NCI-H524 (cell line): Measurements from ENCODE around the gene OPN3.
"Not testable (repeated sequence)": the region's sequence is repeated elsewhere in the genome, so short reads cannot be mapped to it uniquely, and the experiment has no call there.

Source experiments
- DNase-seq, 2 experiments: peaks; one replicate each; lab custom pipeline; 2025; lab: John Stamatoyannopoulos, UW

The OPN3 gene, protein sequence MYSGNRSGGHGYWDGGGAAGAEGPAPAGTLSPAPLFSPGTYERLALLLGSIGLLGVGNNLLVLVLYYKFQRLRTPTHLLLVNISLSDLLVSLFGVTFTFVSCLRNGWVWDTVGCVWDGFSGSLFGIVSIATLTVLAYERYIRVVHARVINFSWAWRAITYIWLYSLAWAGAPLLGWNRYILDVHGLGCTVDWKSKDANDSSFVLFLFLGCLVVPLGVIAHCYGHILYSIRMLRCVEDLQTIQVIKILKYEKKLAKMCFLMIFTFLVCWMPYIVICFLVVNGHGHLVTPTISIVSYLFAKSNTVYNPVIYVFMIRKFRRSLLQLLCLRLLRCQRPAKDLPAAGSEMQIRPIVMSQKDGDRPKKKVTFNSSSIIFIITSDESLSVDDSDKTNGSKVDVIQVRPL

DNA sequence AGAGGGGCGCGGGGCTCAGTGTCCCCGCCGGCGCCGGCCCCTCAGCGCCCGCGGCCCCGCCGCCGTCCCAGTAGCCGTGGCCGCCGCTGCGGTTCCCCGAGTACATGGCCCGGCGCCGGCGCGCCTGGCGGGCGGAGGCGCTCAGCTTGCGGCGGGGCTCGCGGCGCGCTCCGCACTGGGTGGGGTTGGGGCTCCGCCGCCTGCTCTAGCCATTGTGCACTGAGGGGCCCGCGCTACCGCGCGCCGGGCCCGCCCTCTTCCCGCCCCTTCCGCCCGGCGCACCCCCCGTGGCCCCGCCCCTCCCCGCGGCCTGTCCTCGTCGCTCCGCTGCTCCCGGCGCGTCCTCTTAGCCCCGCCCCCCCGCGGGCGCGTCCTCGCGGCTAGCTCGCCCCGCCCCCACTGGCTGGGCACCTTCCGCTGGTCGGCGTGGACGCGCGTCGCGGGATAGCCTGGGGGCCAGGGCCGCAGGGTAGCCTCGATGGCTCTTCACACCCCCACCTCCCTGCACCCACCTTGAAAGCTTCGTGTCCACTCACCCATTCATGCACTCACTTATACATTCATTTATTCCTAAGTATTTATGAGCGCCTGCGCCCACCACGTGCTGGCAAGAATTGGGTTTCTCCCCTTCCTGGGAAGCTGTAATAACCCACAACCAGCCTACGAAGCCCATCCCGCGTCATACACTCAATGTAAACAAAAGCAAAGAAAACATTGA is at the start of gene OPN3, which contains the start of gene CHML:
Gene OPN3, minus strand, starts transcription at position 221 of the 718 bp plus-strand sequence. Its CDS starts 115 bp downstream, at position 106.
Gene CHML, minus strand, starts transcription at position 221 of the 718 bp plus-strand sequence. CDS start 4,603 bp downstream, outside the sequence.
- DNase-seq = peak; percentile 78 to 87

- DNase-seq = no peak
Measured at GRCh38 chr1:241688940-241689368, 48.8 kb upstream of the OPN3 start.

DNA sequence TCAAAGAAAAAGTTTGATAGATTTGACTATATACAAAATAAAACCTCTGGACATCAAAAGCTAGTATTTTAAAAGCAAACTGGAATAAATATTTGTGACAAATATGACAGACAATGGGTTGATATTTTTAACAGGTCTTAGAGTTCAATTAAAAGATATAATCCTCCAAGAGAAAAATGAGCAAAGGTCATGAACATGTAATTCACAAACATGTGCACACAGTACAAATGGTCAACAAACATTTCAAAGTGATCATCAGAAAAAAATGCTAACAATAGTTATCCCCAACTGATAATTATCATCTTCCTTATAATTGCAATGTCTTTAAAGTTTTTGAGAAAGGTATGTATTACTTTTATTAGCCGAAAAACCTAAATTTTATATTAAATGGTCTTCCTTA is 43.9 kb upstream of the OPN3 start:
- DNase-seq = no peak

DNA sequence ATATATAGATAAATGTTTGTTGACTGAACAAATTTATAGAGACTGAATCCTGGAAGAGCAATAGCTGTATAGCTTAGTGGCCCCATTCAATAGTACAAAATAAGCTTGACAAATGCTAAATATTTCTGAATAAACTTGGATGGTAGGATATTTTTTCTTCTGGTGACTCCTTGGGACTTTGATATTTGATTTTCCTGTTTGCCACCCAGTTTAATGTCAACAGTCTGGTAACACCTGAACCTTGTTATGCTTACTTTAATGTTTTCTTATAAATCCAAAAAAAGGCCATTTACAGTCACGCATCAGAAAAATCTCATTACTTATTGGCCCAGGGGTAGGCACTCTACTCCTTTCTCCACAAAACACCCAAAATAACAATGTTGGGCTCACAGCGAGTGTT is 42.8 kb upstream of the OPN3 start:
- DNase-seq = no peak

GRCh38 chr1:241681861-241682448 is 41.8 kb upstream of the OPN3 start:
- DNase-seq = peak in 1 of 2 experiments; percentile 3

DNA sequence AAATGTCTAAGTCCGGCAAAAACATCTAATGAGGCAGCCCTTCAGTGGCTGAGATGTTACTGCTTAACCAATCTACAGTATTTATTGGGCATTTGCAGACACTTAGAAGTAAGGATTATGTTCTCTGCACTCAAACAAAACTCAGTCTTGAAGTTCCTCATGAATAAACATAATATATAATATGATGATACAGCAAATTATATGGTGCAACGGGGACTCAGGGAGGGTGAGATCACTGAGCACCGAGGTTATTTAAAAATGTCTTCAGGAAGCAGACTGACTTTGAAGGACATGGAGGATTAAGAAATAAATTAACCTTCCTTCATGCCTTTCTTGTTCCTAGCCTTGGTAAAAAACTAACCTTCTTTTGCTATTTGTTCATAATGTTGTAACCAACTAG is 39.8 kb upstream of the OPN3 start:
- DNase-seq = no peak

DNA sequence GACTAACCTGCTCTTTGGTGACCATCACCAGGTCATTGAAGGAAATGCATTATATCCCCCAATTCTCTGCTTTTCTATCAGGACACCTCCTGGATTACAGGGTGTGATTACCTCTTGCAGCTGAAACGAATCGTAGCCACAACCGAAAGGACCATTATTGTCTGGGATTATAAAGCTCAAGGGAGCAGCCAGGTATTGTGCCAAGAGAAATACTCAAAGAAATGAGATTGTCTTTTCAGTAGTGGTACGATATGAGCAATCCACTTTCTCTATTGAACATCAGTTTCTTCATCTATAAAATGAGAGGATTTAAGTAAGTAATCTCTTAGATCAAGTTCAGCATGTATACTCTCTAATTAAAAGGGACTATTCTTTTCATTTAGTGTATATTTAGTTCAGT is 39.2 kb upstream of the OPN3 start:
- DNase-seq = no peak

DNA sequence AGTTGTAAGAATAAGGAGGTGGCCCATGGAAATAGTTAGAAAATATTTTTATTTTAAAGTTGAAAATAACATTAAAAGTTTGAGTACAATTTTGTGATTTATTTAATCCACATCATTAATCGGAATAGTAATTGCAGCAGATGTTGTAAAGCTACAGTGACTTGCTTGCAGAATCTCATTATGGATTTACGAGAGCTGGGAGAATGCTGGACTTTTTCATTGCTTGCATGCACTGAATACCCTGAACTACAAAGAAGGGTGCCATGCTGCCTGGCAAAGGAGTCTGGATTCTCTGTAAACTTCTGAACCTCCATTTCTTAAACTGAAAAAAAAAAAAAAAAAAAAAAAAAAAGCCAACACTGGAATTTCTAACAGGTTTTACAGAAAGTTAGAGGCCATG is 38.4 kb upstream of the OPN3 start:
- DNase-seq = no peak

DNA sequence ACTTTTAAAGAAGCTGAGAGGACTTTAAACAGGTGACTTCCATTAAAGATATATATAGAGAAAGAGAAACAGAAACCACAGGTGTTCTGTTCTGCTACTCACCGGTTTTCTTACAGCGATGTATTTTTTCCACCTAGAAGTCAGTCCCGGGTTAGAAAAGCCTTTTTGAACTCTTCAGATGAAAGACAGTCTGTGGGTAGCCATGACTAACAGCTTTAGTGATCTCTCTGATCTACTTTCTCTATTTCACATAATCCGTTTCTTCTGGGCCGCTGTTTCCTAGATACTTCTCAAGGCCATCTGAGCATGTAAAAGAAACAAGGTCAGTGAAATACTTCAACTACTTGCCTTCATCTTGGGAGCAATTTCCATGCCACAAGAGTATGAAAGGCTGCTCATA is 37.0 kb upstream of the OPN3 start:
- no peak for DNase-seq

GRCh38 chr1:241675983-241676382 is 35.8 kb upstream of the OPN3 start:
- no peak for DNase-seq

DNA sequence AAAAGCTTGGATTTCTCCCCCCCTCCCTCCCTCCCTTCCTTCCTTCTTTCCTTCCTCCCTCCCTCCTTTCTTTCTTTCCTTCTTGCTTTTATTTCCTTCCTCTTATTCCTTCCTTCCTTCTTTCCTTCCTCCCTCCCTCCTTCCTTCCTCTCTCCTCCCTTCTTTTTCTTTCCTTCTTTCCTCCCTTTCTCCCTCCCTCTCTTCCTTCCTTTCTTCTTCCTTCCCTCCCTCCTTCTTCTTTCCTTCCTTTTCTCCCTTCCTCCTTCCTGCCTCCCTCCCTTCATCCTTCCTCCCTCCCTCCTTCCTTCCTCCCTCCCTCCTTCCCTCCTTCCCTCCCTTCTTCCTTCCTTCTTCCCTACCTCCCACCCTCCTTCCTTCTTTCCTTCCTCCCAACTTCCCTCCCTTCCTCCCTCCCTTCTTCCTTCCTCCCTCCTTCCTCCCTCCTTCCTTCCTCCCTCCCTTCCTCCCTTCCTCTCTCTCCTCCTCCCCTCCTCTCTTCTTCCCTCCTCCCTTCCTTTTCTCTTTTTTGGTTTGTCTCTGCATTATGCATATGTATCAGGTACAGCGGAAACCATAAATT is 34.7 kb upstream of the OPN3 start:
- DNase-seq = no peak

GRCh38 chr1:241672301-241672700 is 32.1 kb upstream of the OPN3 start:
- DNase-seq = no peak

DNA sequence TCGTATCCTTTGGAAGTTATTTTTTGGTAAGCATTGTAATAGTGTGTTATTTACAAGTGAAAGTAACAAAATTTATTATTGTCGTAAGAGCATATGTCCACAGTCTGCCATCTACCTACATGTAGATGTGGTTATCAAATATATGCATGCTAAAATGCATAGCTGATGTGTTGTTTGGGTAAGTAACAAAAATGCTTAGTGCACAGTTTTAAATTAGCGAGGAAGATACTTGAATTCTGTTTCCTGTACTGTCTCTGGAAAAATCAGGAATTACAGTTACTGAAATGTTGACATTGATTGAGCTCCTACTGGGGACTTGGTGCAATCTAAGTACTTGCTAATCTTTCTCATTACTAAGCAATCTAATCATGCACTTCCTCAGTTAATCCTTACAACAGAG is 26.2 kb upstream of the OPN3 start:
- peak in 1 of 2 experiments; percentile 42 for DNase-seq

DNA sequence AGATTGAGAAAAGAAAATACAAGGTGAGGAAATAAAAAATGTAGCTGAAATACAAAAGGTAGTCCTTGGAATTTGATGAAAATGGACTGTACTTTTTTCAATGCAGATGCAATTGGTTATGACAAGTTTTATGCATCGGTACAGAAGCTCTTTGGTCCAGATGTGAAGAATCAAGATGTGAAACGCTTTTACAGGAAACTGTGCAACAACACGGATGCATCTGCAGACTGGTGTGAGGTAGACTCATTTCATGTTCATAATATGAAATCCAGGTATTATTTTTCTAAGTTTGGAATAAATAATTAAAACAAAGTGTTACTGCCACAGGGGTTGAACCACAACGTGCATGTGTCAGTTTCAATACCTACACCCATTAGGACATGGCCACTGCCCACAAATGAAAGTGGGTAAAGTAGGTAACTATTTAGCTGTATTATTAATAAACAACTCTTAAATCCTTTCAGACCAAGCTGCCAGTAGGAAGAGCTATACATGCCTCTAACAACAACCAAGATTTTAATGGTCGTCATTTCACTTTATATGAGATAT is 20.3 kb upstream of the OPN3 start:
- no peak for DNase-seq

DNA sequence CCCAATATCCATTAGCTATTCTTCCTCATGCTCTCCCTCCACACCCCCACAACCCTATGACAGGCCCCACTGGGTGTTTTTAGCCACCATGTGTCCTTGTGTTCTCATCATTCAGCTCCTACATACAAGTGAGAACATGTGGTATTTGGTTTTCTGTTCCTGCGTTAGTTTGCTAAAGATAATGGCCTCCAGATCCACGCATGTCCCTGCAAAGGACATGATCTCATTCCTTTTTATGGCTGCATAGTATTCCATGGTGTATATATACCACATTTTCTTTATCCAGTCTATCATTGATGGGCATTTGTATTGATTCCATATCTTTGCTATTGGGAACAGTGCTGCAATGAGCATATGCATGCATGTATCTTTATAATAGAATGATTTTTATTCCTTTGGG is 18.8 kb upstream of the OPN3 start:
- DNase-seq = not testable (repeated sequence)

GRCh38 chr1:241658081-241658793 is 18.1 kb upstream of the OPN3 start:
- no peak for DNase-seq

GRCh38 chr1:241654641-241655040 is 14.5 kb upstream of the OPN3 start:
- no peak for DNase-seq

GRCh38 chr1:241654019-241654418 is 13.8 kb upstream of the OPN3 start:
- no peak for DNase-seq

DNA sequence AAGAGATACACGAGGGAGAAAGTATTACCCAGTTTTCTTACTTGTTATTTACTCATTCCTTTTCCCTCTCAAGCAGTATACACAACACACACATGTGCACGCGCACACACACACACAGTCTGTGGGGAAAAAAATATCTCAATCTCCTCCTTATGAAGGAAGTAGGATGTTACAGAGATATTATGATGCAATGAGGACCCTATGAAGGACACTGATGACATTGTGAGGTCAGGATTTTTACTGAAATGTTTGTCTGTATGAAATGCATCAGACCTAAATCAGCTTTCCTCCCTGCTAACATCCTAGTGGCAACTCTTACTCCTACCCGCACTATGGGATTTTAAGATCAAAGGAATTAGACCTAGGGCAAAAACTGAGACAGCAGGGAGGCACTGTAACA is 11.8 kb upstream of the OPN3 start, which contains the start of gene WDR64:
Gene WDR64, plus strand, starts transcription at position 270 of the 400 bp plus-strand sequence. CDS start 204 bp downstream, outside the sequence.
- no peak for DNase-seq

- no peak for DNase-seq
Measured at GRCh38 chr1:241648159-241648558, 8.0 kb upstream of the OPN3 start.

DNA sequence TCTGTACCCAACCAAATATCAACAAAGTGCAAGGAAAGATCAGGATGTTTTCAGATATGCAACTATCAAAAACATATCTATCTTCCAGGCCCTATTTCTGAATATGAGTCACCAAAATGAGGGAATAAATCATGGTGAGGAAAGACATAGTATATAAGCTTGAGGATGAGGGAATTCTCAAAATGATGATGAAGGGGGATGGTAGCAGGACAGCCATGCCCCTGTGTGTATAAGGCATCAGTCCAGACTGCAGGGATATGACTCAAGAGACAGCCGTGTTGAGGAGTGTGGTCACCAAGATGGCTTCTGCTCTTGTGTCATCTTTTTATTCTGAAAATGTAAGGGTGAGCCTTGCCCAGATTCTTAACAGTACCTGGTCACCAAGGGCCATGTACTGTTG is 7.5 kb upstream of the OPN3 start:
- no peak for DNase-seq
